ENCODE results near the gene CREB5.

The CREB5 gene

DNA sequence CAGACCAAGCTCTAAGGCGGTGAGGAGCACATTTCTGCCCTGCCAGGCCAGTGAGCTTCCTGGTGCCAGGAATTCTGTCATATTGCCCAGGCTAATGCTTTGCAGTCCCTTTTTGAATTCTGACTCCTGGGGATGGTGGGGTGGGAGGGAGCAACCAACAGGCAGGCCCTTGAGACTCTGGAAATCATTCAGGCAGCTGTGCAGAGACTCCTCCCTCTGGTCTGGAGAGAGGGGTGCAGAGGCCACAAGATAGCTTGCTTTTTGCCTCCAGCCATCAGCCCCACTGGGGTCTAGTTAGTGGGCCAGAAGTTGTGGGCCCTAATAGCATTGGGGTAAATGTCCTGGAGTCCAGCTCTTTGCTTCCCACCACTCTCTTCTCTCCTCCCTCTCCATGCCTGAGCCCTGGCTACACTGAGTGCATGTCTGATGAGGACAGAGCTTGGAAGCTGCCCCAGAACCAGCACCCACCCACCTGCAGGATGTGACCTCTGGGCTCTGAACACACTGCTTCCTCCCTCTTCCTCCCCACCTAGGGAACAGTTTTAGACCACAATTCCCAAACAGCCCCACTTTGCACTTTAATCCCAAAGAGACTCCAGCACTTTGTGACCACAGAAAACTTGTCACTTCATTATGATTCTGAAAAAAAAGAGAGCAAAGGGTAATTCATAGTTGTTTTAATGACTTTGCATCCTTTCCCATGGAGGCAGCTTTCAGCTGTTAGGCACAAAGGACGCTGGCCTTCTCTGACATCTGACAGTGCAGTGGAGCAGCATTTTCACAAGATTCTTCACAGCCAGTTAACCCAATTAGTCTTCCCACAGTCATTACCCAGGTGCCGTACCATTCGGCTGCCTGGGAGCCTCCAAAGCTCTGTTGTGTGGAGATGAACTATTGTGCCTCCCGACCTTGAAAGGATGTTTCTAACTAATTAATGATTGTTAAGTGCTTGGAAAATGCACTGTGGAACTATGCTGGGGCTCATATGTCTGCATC is 283.3 kb downstream of the CREB5 start:
- peak; percentile 40 for DNase-seq

DNA sequence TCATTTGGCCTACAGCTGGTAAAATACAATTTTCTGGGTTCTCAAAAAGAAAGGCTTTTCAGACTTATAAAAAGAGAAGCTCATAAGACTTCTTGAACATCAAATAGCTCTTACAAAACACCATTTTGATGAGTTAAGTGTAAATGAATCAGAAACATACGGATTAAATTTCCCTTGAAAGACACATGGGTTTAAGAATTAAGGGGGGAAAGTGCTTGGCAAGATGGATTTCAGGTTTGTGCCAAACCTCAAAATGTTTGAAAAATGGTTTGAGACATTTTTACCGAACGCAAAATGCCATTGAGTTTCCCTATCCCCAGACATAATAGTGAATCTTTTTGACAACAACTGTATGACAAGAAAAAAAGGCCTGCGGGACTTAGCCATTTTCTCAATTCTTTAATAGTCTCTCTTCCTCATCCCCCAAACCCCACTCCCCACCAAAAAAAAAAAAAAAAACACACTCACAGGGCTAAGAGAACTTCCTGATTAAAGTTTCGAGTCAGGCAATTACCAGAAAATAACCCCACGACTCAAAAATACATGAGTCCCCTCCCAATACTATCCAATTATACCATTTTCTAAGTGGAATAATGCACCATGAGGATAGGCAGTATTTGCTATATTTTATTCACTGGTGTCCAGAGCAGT is 285.7 kb downstream of the CREB5 start:
- no peak for DNase-seq

- no peak for DNase-seq
Measured at GRCh38 chr7:28698840-28699239, 286.5 kb downstream of the CREB5 start.

- DNase-seq = peak; percentile 51
Measured at GRCh38 chr7:28700096-28700495, 287.8 kb downstream of the CREB5 start.

GRCh38 chr7:28700790-28701203 is 288.5 kb downstream of the CREB5 start:
- no peak for DNase-seq

GRCh38 chr7:28701731-28702130 is 289.4 kb downstream of the CREB5 start:
- DNase-seq = no peak

DNA sequence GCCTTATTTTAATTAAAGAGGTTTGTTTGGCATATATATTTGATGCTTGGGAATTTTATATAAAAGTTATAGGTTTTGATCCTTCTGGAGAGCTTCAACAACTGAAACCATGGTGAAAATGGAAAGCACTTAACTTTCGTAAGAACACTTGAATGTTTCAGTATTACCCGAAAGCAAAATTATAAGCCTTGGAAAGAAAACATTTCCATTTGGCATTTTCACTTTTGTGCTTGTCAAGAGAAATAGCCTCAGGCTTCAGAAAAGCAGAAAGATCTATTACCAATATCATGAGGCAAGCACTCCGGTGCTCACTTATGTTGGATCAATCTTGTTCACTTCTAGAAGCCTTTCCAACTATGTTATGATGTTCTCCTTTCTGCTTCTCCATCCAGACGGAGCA is 289.9 kb downstream of the CREB5 start:
- DNase-seq = no peak

DNA sequence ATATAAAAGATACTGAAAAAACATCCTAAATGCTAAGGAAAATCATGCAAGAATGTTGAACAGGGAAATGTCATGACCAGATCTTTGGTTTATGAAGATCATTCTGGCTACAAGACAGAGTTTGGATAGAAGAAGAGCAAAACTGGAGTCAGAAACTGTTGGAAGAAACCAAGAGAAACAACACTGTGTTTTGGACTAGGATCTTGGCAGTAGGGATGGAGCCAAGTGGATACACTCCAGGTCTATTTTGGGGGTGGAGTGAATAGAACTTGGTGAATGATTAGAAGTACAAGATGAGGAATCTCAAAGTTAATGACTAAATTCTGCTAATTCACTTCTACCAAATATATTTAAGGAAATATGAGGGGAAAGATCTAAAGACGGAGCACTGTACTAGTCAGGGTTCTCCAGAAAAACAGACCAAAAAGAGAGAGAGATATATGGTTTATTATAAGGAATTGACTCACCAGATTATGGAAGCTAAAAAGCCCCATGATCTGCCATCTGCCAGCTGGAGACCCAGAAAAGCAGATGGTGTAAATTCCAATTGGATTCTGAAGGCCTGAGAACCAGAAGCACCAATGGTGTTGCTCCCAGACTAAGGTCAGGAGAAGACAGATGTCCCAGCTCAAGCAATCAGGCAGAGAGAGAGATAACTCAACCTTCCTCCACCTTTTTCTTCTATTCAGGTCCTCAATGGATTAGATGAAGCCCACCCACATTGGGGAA is 290.9 kb downstream of the CREB5 start:
- no peak for DNase-seq

- no peak for DNase-seq
Measured at GRCh38 chr7:28704706-28705105, 292.4 kb downstream of the CREB5 start.

GRCh38 chr7:28705350-28705749 is 293.0 kb downstream of the CREB5 start:
- no peak for DNase-seq

- DNase-seq = no peak
Measured at GRCh38 chr7:28706584-28706983, 294.3 kb downstream of the CREB5 start.

DNA sequence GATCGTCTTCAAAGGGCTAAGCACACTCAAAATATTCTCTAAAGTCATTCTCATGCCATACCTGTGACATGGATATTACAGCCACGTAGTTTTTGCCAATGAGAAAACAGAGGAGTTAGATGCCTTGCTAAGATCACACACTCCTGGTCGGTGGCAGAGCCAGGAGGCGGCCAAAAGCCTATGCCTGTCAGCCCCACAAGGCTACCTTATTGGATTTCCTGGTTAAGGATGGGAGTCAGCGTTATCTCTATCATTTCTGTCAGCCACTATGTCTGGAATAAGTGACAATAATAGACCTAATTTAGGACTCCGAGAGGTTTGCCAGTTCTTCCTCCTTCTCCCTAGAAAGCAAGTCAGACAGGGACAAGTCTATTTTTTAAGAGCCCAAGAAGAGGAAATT is 295.0 kb downstream of the CREB5 start:
- DNase-seq = no peak

DNA sequence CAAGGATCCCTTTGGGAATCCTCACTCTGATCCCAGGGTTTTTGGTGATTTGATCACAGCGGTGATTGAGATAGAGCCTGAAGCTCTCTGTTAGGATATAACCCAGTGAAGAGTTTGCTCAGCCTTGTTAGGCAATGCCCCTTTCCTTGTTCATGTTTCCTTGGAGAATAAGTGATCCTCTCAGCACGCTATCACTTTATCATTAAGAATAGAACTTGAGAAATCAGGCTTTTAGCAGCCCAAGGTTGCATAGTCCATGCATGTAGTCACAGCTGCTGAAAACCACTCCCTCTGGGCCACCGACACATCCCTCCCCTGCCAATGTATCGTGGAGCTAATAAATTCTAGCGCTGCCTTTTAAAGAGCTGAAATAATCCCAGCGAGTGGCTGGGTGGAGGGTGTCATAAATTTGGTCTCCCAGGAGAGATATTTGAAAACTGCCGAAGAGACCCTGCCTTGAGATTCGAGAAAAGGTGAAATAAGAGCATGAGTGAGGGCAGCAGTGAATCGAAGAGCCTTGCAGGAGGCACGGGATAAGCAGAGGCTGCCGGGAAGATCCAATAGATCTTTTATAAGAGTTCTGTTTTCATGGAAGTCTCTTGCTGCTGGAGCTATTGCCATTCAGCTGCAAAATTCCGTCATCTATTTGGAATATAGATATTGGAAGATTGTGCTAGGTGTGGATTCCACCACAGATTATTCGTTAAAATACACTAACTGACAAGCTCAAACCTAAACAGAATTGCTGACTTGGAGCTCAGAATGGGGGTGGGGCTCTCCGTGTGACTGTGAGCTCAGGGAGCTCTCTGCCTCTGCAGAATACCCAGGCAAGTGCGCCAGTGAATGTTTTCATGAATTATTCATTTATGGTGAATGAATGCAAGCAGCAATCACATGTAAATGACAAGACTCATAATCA is 296.0 kb downstream of the CREB5 start:
- peak; percentile 50 for DNase-seq

DNA sequence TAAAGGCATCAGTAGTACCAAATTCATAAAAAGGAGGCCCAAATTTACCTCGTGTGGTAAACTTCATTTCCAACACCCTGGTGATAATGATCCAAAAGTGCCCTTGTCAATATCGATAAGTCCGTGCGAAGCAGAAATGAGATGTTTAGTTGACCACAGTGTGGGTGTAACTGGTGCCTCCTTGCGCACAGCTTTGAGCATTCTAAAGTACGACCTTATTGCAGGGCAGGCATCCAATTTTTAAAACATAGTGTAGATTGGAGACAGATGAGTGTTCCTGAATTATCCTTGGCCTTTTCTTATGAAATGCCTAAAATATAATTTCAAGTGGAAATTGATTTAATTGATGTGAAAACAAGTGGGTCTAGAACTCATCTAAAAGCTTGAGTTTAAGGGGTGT is 297.4 kb downstream of the CREB5 start:
- DNase-seq = no peak

- no peak for DNase-seq
Measured at GRCh38 chr7:28711114-28711513, 298.8 kb downstream of the CREB5 start.

DNA sequence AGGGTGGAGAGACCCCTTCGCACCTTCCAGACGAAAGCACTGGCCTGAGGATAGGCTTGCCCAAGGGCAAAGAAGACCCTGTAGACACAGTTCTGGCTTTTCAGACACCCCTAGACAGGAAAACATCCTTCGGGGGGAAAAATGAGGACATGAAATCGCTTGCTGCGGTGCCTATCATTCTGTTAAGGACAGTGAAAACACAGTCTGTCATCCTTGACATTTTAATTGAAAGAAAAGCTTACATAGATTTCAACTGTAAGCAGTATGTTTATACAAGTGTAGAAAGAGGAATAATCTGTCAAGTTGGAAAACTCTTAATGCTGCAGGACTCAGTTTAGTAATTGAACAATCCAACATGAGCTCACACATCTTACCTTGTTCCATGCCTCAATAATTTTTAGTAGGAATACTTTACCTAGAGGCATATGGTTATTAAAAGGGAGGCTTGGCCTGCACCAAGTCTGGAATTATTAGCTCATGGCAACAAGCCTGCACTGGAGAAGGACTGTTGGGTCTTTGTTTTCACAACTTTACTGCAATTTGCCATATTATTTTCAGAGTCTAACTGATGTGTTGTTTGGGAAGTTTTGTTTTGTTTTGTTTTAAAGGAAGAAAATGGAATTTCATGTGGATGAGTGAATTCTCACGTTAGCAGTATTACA is 302.3 kb downstream of the CREB5 start:
- DNase-seq = no peak

- no peak for DNase-seq
Measured at GRCh38 chr7:28717445-28718054, 305.2 kb downstream of the CREB5 start.

DNA sequence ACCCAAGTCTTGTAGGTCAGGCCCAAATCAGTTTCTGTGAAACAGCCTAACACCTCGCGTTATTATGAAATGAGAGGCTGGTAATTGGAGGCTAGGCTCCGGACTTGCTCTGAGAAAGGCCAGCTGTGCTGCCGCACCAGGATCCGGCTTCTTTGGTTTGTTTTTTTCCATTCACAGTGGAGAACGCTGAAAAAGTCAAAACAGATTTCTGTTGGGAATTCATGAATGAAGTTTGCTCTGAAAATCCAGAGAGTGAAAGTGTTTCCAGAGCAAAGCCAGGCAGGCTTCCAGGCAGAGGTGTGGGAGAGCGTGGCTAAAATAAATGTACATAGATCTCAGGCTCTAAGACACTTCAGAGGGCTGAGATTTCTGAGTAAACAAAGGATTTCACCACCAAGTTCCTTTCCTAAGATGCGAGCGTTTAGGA is 305.8 kb downstream of the CREB5 start:
- DNase-seq = peak; percentile 42

GRCh38 chr7:28718545-28718944 is 306.2 kb downstream of the CREB5 start:
- no peak for DNase-seq

DNA sequence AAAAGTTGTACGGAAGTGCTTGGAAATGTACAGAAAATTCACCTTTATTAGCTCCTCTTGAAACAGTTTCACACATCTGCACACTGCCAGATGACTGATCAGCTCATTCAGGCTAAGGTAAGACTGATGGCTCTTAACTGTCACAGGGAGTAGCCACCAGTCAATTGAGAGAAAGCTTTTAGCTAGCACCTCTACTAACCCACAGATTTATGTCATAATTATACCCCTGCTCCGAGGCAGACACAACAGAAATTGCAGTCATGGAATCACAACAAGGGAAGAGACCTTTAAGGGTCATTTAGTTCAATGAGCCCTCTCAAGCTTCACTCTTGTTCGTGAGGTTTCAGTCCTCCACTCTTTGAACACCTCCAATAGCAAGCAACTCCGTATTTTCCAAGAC is 310.4 kb downstream of the CREB5 start:
- DNase-seq = no peak

GRCh38 chr7:28723336-28723735 is 311.0 kb downstream of the CREB5 start:
- no peak for DNase-seq

Measured in right hindlimb (tissue), 1 donor.